Measurements from ENCODE around the gene NEDD4L.

NEDD4L gene

GRCh38 chr18:58217052-58217451, 173.0 kb downstream of the NEDD4L start:
- no peak for DNase-seq

GRCh38 chr18:58218117-58218516, 174.1 kb downstream of the NEDD4L start:
- DNase-seq: no peak

- no peak for DNase-seq
Measured at GRCh38 chr18:58221060-58221725, 177.2 kb downstream of the NEDD4L start.

GRCh38 chr18:58222432-58223125, 178.6 kb downstream of the NEDD4L start:
- no peak for DNase-seq

GRCh38 chr18:58223717-58224424, 179.8 kb downstream of the NEDD4L start:
- DNase-seq: no peak

- no peak for DNase-seq
Measured at GRCh38 chr18:58224425-58224750, 180.4 kb downstream of the NEDD4L start.

GRCh38 chr18:58225101-58225500, 181.1 kb downstream of the NEDD4L start:
- peak; percentile 53 for DNase-seq

GRCh38 chr18:58226429-58226828, 182.4 kb downstream of the NEDD4L start:
- no peak for DNase-seq

GRCh38 chr18:58227361-58227930, 183.4 kb downstream of the NEDD4L start:
- DNase-seq: no peak

- DNase-seq: no peak
Measured at GRCh38 chr18:58228176-58228575, 184.2 kb downstream of the NEDD4L start.

GRCh38 chr18:58228762-58229161, 184.7 kb downstream of the NEDD4L start:
- no peak for DNase-seq

- no peak for DNase-seq
Measured at GRCh38 chr18:58229162-58229561, 185.1 kb downstream of the NEDD4L start.

- DNase-seq: no peak
Measured at GRCh38 chr18:58230438-58231179, 186.6 kb downstream of the NEDD4L start.

GRCh38 chr18:58231930-58232329, 187.9 kb downstream of the NEDD4L start:
- DNase-seq: no peak

GRCh38 chr18:58232668-58233067, 188.6 kb downstream of the NEDD4L start:
- no peak for DNase-seq

- DNase-seq: no peak
Measured at GRCh38 chr18:58234359-58234741, 190.3 kb downstream of the NEDD4L start.

- DNase-seq: no peak
Measured at GRCh38 chr18:58235001-58235436, 191.0 kb downstream of the NEDD4L start.

- DNase-seq: no peak
Measured at GRCh38 chr18:58239879-58240278, 195.9 kb downstream of the NEDD4L start.

- no peak for DNase-seq
Measured at GRCh38 chr18:58241026-58241679, 197.1 kb downstream of the NEDD4L start.

- no peak for DNase-seq
Measured at GRCh38 chr18:58241877-58242276, 197.9 kb downstream of the NEDD4L start.

- DNase-seq: no peak
Measured at GRCh38 chr18:58242435-58242834, 198.4 kb downstream of the NEDD4L start.

GRCh38 chr18:58242968-58243367, 198.9 kb downstream of the NEDD4L start:
- DNase-seq: no peak

- DNase-seq: no peak
Measured at GRCh38 chr18:58243401-58243800, 199.4 kb downstream of the NEDD4L start.
